Activated CD4-positive, alpha-beta T cell treated with anti-CD3 and anti-CD28 coated beads, Interleukin-2, amount 50 U/mL, for 24 hours (primary cell): Measurements from ENCODE around the gene SSTR3.

ENCODE experiments used
- DNase-seq, 2 donors: peaks; one replicate each; pipeline ENCODE4 v3.0.0-alpha.2; 2020; ENCODE audit warnings: low read depth in 1 of 2, low spot score in 1 of 2

Gene SSTR3

GRCh38 chr22:37169406-37169805 lies 42.9 kb downstream of the SSTR3 start:
- DNase-seq, result no peak

GRCh38 chr22:37167981-37168647 lies 44.2 kb downstream of the SSTR3 start:
- DNase-seq, result no peak

DNA sequence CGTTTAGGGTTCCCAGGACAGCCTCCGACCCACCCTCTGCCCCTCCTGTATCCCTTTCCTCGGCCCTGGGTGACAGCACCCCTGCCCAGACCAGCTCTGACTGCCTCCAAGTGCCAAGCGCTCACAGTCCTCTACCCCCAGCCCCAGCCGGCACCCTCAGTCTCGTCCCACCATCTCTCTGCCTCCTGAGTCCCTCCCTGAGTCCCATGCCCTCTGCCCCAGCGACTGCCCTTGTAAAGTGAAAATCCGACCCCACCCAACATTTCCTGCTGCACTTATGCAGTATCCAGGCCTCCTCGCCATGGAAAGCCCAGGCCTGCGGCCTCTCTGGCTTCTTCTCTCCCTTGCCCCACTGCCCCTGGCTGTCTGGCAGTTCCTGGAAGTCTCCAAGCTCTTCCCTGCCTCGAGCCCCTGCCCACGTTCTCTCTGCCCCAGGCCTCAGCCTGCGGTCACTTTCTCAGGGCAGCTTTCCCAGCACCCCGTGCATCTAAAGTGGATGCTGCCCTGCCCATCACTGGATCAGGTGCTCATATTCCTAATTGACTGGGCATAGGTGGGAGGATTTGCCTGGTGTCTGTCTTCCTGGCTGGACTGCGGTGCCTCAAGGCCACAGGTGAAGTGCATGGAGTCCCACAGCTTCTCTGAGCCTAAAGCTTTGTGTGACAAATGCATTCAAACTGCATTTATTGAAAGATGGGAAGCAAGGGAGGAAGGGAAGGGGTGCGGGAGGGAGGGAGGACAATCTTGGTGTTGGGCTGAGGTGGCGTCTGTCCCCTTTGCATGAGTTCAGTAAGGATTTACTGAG lies 44.9 kb downstream of the SSTR3 start:
- DNase-seq, result no peak

- DNase-seq, result peak; percentile 78 to 79
Observed at GRCh38 chr22:37166675-37167066, 45.6 kb downstream of the SSTR3 start.

DNA sequence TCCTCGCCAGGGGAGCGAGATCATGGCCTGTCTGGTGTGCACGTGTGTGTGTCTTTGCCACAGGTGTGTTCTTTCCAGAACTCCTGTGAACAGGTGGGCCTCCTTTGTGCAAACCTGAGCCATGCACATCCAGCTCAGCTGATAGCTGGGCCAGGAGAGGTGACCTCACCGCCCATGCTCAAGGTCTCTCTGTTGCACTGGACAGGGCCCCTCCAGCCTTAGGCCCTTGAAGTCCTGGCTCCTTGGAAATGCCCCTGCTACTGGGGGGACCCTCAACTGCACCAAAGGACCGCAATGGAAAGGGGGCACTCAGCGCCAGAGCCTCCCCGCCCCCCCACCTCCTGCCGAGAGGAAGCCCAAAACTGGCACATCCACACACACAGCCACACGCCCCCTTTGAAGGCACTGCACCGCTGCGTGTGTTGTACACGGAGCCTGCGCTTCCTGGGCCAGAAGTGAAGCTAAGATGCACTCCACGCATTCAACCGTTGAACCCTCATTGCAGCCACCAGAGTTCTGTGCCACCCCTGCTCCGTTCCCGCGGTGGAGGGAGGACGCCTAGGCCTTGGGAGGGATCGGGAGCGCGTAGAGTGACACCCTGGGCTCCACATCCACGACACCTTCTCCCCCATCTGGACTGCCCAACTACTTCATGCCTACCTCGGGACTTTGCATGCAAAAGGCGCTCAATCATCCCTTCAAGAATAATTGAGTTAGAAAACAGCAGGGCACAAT lies 46.2 kb downstream of the SSTR3 start:
- DNase-seq, result no peak

GRCh38 chr22:37165066-37165465 lies 47.2 kb downstream of the SSTR3 start:
- no peak for DNase-seq

GRCh38 chr22:37164505-37164887 lies 47.8 kb downstream of the SSTR3 start:
- DNase-seq, result no peak

DNA sequence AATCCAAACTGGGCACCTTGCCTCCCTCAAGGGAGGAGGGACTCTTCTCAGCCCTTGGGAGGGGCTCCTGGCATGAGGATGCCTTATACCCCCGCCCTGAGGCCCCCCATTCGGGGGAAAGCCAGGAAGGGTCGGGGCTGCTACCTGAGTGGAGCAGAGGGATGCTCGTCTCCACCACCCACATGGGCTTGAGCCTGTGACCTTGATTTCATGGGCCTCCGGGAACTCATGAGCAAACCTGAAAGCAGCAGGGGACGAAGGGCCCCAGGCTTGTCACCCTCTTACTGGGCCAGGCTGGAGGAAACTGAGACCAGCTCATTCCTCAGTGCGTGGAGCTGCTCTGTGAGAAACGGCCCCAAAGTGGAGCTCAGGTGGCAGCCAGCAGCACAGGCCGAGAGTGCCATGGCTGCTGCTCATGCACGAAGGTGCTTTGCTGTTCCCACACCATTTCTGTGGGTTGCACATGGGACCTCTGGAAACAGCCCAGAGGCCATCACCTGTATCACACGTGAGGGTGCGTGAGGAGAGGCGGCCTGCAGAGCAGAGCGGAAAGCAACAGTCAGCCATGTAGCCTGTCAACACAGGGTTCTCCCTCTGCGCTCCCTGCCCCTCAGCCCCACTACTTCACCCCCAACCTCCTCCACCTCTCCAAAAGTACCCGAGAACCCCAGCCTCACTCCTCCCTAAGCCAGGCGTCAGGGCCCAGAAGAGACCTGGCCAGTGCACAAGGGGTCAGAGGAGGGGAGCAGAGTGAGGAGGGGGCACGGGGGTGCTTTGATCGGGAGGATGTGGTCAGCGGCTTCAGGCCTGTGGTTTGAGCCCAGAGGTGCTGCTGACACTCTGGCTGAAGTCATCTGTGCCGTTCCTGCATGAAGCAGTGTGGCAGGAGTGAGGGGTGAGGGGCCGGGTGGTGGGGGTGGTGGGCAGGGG lies 48.4 kb downstream of the SSTR3 start:
- DNase-seq, result peak in 1 of 2 donors; percentile 54

DNA sequence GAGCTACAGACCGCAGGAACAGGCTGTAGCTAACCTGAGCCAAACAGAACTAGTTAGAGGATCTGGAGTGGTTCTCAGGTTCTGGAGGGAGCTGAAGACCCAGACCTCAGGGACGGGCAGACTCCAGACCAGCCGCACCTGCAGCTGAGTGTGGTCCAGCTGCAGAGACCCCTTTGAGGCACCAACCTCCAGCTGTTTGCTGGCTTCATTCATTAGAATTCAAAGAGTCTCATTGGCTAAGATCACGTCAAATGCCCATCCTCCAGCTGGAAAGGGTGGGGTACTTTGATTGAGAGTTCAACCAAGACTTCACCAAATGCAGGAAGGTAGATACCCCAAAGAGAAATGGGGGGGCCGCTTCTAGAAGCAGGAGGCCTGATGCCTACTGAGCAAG lies 49.2 kb downstream of the SSTR3 start:
- DNase-seq, result no peak

GRCh38 chr22:37162221-37163095 lies 49.8 kb downstream of the SSTR3 start:
- DNase-seq, result peak; percentile 59 to 84

GRCh38 chr22:37161443-37161842 lies 50.8 kb downstream of the SSTR3 start:
- DNase-seq, result no peak

GRCh38 chr22:37160027-37160426 lies 52.2 kb downstream of the SSTR3 start:
- DNase-seq, result no peak

- no peak for DNase-seq
Observed at GRCh38 chr22:37158963-37159290, 53.4 kb downstream of the SSTR3 start.

DNA sequence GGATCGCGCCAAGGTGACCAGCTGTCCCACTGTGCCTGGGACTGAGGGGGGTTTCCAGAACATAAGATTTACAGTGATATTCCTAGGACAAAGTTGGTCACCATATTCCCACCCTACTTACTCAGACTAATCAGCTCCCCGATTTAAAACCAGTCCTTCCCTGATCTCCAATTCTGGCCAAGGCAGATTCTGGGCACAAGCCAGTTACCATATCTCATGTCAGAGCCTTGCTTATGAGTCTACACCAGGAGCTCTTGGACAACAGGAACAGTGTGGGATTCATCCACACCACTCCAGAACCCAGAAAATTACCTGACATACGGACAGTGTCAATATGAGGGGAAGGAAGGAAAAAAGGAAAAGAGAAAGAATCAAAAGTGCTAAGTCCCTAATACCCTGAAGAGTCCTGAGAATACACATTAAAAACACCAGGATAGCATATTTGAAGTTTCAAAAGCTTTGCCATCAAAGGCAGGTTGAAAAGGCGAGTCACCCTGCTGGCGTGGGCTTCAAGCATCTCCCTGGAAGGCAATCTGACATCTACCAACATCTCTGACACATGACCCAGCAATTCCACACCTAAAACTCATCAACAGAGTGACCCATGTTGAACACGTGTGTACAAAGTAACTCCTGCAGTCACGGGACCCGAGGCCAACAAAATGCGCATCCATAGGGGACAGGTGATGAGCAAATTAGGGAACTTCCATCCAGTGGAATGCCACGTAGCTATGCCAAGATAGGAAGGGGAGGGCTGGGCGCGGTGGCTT lies 54.6 kb downstream of the SSTR3 start:
- no peak for DNase-seq

GRCh38 chr22:37156686-37157435 lies 55.4 kb downstream of the SSTR3 start:
- DNase-seq, result no peak

- no peak for DNase-seq
Observed at GRCh38 chr22:37155971-37156370, 56.3 kb downstream of the SSTR3 start.

DNA sequence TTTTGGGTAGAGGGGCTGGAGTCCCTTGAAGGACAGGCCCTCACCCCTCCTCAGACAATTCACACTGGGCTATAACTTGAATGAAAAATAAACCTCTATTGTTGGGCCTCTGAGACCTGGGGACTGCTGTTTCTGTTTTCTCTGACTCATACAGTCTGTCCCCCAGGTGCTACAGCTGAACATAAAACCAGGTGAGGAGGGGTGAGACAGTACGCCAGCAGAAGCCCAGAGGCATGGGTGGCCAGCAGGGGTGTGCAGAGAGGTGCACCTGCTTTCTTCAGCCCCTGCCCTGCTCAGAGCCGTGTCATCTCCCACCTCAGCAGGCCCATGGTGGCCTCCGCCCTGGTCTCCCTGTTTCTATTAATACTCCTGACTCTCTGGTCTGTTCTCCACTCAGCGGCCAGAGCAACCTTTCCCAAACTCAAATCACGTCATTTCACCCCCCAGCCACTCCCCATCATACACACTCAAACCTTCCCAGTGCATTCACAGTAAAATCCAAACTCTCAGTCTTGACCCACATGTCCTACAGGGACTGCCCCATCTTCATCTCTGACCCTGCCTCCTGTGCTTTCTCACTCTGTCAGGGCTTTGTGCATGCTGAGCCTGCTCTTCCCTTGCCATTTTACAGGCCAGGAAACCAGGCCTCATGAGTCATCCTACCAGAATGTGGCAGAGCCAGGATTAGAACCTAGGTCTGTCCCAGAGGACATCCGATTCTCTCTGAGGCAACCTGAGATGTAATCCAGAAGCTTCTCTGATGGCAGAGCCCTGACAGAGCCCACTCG lies 57.2 kb downstream of the SSTR3 start:
- DNase-seq, result no peak
